Pancreas (tissue), 10 donors: Measurements from ENCODE around the gene RCOR1. TPM values are rescaled to one million over a fixed set of nuclear protein-coding genes. Genes with fewer than 3 reads are reported as not detected.
"Not testable (repeated sequence)": the region's sequence is repeated elsewhere in the genome, so short reads cannot be mapped to it uniquely, and the experiment has no call there.

Source experiments
- ATAC-seq, 4 donors: fragments of 200-7000 bp; cut with Tn5 transposase; one replicate each; pipeline versions ENCODE4 v1.8.0 to v1.9.1; 2020; ENCODE audit warnings: mild to moderate bottlenecking in 4 of 4, moderate library complexity in 4 of 4
- DNase-seq, 6 donors: peaks; one replicate each; pipeline ENCODE4 v3.0.0-alpha.2; 2020
- FAIRE-seq: peaks from 2 replicates; lab custom pipeline; 2012; peaks lifted over from hg19 to GRCh38; lab: Jason Lieb, UNC
- H3K27ac ChIP-seq, 4 donors: fragments of 200-600 bp; sonication (generic); 1 replicate in 3 of 4; 2 replicates in 1 of 4; pipeline versions ENCODE4 v1.5.0 to v1.8.0; 2020
- H3K27me3 ChIP-seq, 4 donors: fragments of 200-600 bp; one replicate each; pipeline ENCODE4 v1.8.0; 2021
- H3K36me3 ChIP-seq, 3 donors: fragments of 200-600 bp; sonication (generic) in 1 of 3; one replicate each; pipeline versions ENCODE4 v1.5.0 to v1.8.0; 2020 to 2021
- H3K4me1 ChIP-seq, 3 donors: fragments of 200-600 bp; one replicate each; pipeline ENCODE4 v1.8.0; 2021
- H3K4me3 ChIP-seq, 4 donors: fragments of 200-600 bp; sonication (generic) in 2 of 4; one replicate each; pipeline versions ENCODE4 v1.5.0 to v1.8.0; 2020 to 2021
- H3K9me3 ChIP-seq, 4 donors: fragments of 200-600 bp; one replicate each; pipeline ENCODE4 v1.8.0; 2021
- WGBS, 2 donors: extraction: QIAGEN DNeasy Blood & Tissue Kit; methylation state at CpG; one replicate each; pipeline ENCODE4 v1.1.7; 2013; 5-methylcytosine and 5-hydroxymethylcytosine counted together
- intact Hi-C, 3 donors: fragments of 100-400 bp; cut with DNase I; formaldehyde crosslinking; loops; one replicate each; pipeline versions ENCODE4 v1.11.1 to v1.14.2; 2022
- polyA plus RNA-seq, 2 donors: library from polyadenylated mRNA; stranded (reverse); fragments of 200-250 nt; gene quantifications; one replicate each; pipeline ENCODE4 v1.2.3, GENCODE V29; 2013
- total RNA-seq, 6 donors: library from RNA; stranded (reverse); fragmentation: NEBNext Ultra II Directional in 4 of 6; extraction: Animal tissue kit (Norgen Biotek cat#: 25700) in 4 of 6; gene quantifications; one replicate each; pipeline versions ENCODE4 v1.2.1 to v1.2.4, GENCODE V29; 2021 to 2023
- TF ChIP-seq, protein P1 (sequence below), 4 donors: fragments of 200-600 bp; sonication (generic) in 3 of 4; IDR thresholded peaks; one replicate each; pipeline versions ENCODE4 v1.5.0 to v1.8.0; 2021; ENCODE audit warnings: antibody characterized with exemption in 4 of 4
- donor health status: healthy with polysubstance abuse.
- donor health status: DM: no; HTN: no; CAD: no; lungs with moderate emphysema.
- donor health status: DM: no; HTN: no; CAD: no.
- donor health status: control.
- donor health status: control.
- donor health status: Bipolar disorder and iron deficiency.
- donor health status: DM: yes; HTN: yes; CAD: no.
- donor health status: DM: no; HTN: no; CAD: no.
- donor health status: DM: no; HTN: no; CAD: no.
- donor health status: DM: yes; HTN: yes; CAD: no.

The RCOR1 gene
- total and polyA plus RNA-seq, 8 donors: 2.8 to 13.5 (median 6.8) TPM

DNA sequence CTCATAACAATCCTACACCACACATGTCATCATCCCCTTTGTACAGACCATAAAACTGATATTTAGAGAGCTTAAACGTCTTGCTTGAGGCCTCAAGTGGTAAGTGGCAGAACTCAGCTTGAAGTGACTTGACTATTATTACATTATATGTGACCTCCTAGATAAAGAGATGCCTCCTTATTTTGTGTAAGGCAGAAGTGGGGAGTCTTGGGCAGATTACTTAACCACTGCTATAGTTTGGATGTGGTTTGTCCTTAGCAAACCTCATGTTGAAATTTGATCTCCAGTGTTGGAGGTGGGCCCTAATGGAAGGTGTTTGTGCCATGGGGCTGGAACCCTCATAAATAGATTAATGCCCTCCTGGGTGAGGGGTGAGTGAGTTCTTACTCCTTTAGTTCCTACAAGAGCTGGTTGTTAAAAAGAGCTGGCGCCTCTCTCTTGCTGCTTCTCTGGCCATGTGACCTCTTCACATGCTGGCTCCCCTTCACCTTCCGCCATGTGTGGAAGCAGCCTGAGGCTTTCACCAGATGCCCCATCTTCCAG is 37.4 kb downstream of the RCOR1 start:
- intact Hi-C loops: no loop called here
- ATAC-seq: peak in 1 of 4 donors; percentile 25
- Histone ChIP-seq H3K4me3 (no peak overlapping the region), H3K27ac (no peak overlapping the region), H3K27me3 (no peaks in the 10 kb centered on the region), H3K4me1 (peaks cover 0 to 14% (median 0%) of the 10 kb centered on the region in 3 donors), H3K36me3 (no peaks in the 10 kb centered on the region), H3K9me3 (no peaks in the 10 kb centered on the region)
- TF ChIP-seq, protein P1, sequence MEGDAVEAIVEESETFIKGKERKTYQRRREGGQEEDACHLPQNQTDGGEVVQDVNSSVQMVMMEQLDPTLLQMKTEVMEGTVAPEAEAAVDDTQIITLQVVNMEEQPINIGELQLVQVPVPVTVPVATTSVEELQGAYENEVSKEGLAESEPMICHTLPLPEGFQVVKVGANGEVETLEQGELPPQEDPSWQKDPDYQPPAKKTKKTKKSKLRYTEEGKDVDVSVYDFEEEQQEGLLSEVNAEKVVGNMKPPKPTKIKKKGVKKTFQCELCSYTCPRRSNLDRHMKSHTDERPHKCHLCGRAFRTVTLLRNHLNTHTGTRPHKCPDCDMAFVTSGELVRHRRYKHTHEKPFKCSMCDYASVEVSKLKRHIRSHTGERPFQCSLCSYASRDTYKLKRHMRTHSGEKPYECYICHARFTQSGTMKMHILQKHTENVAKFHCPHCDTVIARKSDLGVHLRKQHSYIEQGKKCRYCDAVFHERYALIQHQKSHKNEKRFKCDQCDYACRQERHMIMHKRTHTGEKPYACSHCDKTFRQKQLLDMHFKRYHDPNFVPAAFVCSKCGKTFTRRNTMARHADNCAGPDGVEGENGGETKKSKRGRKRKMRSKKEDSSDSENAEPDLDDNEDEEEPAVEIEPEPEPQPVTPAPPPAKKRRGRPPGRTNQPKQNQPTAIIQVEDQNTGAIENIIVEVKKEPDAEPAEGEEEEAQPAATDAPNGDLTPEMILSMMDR (IDR thresholded peaks at IDR 0.05): no peak
- 76 to 77% methylated on average over 3 of the region's 3 CpGs for WGBS, 2 donors
- no peak for FAIRE-seq
- no peak for DNase-seq

DNA sequence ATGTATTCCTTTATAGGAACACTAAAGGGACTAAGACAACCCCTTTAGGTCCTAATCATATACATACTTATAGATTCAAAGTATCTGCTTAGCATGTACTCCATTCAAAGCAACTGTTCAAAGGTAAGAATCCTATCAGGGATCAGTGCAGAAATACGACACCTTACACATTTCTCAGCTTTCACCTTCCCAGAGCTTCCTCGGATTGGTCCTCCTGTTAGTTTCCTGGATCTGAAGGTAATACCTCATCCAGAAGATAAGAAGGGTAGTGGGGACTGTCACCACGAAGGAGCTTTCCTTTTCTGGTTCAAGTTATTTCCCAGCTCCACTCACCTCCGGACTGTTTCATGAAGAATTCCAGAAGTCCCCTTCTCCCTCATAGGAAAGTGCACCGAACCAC is 38.0 kb downstream of the RCOR1 start:
- H3K27ac ChIP-seq: no peak overlapping the region
- FAIRE-seq (no peak), DNase-seq (no peak), ATAC-seq (peak in 2 of 4 donors; percentile 38 to 58)
- no peaks in the 10 kb centered on the region for H3K9me3 ChIP-seq
- intact Hi-C loops: no loop called here
- no peak overlapping the region for H3K4me3 ChIP-seq
- TF ChIP-seq, protein P1 (IDR thresholded peaks at IDR 0.05): no peak
- H3K36me3 ChIP-seq: no peaks in the 10 kb centered on the region
- H3K27me3 ChIP-seq: no peaks in the 10 kb centered on the region
- H3K4me1 ChIP-seq: peaks cover 0 to 14% (median 0%) of the 10 kb centered on the region in 3 donors
- WGBS, 2 donors: 52 to 53% methylated on average over 5 of the region's 5 CpGs

DNA sequence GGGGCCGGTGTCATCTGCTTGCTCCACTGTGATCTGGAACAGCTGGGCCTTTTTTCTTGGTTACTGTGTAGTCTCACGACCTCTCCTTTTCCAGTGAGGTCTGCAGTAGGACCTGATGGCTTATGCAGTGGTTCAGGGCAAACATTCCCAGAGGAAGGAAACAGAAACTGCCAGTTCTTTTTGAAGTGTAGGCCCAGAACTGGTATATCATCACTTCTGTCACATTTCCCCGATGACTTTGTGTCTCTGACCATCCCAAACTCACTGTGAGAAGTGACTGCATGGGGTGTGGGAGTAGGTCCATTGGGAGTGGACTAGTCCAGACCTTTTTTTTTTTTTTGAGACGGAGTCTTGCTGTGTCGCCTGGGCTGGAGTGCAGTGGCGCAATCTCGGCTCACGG is 38.4 kb downstream of the RCOR1 start:
- TF ChIP-seq, protein P1 (IDR thresholded peaks at IDR 0.05): no peak
- no peaks in the 10 kb centered on the region for H3K36me3 ChIP-seq
- ATAC-seq (no peak), DNase-seq (no peak), FAIRE-seq (no peak)
- H3K27ac ChIP-seq: no peak overlapping the region
- WGBS, 2 donors: 78 to 83% methylated on average over 8 of the region's 8 CpGs
- peaks cover 0 to 14% (median 0%) of the 10 kb centered on the region in 3 donors for H3K4me1 ChIP-seq
- no peaks in the 10 kb centered on the region for H3K27me3 ChIP-seq
- intact Hi-C loops: no loop called here
- H3K4me3 ChIP-seq: no peak overlapping the region
- H3K9me3 ChIP-seq: no peaks in the 10 kb centered on the region

DNA sequence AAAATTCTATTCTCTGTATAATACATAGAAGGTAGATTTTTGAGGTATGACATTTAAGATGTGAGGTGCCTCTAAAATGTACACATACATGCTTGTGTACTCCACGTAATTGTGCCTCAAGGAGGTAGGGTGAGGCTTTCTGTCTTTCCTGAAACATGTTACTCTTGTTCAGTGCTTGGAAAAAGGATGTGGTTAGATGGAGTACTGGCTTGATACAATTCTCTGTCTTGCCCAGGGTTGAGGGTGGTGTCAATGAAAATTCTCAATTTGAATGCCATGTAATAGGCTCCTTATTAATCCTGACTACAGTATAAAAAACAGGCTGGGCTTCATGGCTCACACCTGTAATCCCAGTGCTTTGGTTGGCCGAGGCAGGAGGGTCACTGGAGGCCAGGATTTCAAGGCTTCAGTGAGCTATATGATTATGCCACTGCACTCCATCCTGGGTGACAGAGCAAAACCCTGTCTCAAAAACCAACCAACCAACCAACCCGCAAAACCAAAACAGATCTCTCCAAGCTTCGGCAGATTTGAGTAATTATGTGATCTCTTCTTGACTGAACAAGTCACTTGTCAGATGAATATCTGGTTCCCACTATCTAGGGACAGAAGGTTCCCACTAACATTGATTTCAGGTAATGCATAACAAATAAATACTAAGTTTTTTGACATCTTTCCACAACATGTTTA is 41.6 kb downstream of the RCOR1 start:
- no peaks in the 10 kb centered on the region for H3K36me3 ChIP-seq
- TF ChIP-seq, protein P1 (IDR thresholded peaks at IDR 0.05): no peak
- DNase-seq: no peak
- H3K4me1 ChIP-seq: peaks cover 0 to 10% (median 0%) of the 10 kb centered on the region in 3 donors
- no peak overlapping the region for H3K4me3 ChIP-seq
- H3K27me3 ChIP-seq: no peaks in the 10 kb centered on the region
- no peak for ATAC-seq
- no peak for FAIRE-seq
- intact Hi-C loops: no loop called here
- H3K27ac ChIP-seq: no peak overlapping the region
- 63 to 77% methylated on average over 4 of the region's 4 CpGs for WGBS, 2 donors
- H3K9me3 ChIP-seq: no peaks in the 10 kb centered on the region

DNA sequence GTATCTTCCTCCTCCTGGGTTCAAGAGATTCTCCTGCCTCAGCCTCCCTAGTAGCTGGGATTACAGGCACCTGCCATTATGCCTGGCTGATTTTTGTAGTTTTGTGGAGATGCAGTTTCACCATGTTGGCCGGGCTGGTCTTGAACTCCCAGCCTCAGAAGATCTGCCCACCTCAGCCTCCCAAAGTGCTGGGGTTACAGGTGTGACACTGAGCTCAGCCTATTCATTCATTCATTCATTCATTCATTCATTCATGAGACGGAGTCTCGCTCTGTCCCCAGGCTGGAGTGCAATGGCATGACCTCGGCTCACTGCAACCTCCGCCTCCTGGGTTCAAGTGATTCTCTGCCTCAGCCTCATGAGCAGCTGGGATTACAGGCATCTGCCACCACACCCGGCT is 47.2 kb downstream of the RCOR1 start:
- DNase-seq, intact Hi-C loops, H3K36me3 ChIP-seq, H3K27ac ChIP-seq, FAIRE-seq, H3K4me1 ChIP-seq, H3K9me3 ChIP-seq, H3K4me3 ChIP-seq, H3K27me3 ChIP-seq, ATAC-seq: not testable (repeated sequence)
- WGBS, 2 donors: 96 to 97% methylated on average over 6 of the region's 6 CpGs
